AG04449 (cell line): ENCODE measurements around the gene IRF3.

Source experiments
- CTCF ChIA-PET: fragments of 350-600 bp; formaldehyde crosslinking; extraction: SDS; loops from one replicate; lab custom pipeline; 2021; ENCODE audit warnings: antibody characterized with exemption; lab: Yijun Ruan, JAX
- POLR2A ChIA-PET: fragments of 400-600, 350-600 bp; formaldehyde crosslinking; extraction: SDS; loops from one replicate; lab custom pipeline; 2020; ENCODE audit warnings: antibody characterized with exemption, inconsistent platforms; lab: Yijun Ruan, JAX
- DNase-seq: peaks from one replicate; pipeline ENCODE4 v3.0.0-alpha.2; 2010; ENCODE audit warnings: low read depth, low spot score
- H3K4me3 ChIP-seq: 2 replicates; pipeline ENCODE4 v1.5.1; 2011; ENCODE audit warnings: low read depth, mild to moderate bottlenecking, control low read depth, low read length
- TF ChIP-seq, protein P1 (sequence below): IDR thresholded peaks from one replicate; pipeline ENCODE4 v1.5.1; 2011; ENCODE audit warnings: mild to moderate bottlenecking, moderate library complexity, low read length, control low read depth, inconsistent platforms; ENCODE audit not compliant: insufficient read depth; ENCODE audit errors: missing control alignments

Gene IRF3

DNA sequence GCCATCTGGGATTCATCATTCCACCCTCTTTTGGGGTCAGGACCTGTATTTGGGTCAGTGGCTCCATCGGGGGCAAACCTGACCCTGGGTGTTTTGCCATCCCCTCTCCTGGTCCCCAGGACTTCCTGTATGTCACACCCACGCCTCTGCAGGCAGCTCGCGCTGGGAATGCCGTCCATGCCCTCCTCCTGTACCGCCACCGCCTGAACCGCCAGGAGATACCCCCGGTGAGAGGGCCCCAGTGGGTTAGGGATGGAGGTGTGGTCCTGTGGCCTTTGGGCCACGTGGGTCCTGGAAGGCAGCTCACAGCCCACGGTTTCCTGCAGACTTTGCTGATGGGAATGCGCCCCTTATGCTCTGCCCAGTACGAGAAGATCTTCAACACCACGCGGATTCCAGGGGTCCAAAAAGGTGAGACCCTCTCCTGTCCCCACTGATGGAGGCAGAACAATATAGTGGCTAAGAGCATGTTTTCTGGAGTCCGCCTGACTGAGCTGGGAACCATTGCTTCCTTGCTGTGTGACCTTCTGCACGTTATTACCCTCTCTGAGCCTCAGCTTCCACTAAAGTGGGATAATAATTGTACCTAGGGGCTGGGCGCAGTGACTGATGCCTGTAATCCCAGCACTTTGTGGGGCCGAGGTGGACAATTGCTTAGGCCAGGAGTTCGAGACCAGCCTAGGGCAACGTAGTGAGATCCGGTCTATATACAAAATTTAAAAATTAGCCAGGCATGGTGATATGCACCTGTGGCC is 39.4 kb upstream of the IRF3 start:
- H3K4me3 ChIP-seq: no peak overlapping the region
- POLR2A ChIA-PET: no interaction called here
- CTCF ChIA-PET: interaction anchor here (0.7 to 4.7 kb wide), 2 partner anchors 13 to 24 kb away, joined by 3 to 25 read pairs; no protein-coding TSS in a partner anchor
- DNase-seq: no peak
- TF ChIP-seq, protein P1, sequence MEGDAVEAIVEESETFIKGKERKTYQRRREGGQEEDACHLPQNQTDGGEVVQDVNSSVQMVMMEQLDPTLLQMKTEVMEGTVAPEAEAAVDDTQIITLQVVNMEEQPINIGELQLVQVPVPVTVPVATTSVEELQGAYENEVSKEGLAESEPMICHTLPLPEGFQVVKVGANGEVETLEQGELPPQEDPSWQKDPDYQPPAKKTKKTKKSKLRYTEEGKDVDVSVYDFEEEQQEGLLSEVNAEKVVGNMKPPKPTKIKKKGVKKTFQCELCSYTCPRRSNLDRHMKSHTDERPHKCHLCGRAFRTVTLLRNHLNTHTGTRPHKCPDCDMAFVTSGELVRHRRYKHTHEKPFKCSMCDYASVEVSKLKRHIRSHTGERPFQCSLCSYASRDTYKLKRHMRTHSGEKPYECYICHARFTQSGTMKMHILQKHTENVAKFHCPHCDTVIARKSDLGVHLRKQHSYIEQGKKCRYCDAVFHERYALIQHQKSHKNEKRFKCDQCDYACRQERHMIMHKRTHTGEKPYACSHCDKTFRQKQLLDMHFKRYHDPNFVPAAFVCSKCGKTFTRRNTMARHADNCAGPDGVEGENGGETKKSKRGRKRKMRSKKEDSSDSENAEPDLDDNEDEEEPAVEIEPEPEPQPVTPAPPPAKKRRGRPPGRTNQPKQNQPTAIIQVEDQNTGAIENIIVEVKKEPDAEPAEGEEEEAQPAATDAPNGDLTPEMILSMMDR: no peak

DNA sequence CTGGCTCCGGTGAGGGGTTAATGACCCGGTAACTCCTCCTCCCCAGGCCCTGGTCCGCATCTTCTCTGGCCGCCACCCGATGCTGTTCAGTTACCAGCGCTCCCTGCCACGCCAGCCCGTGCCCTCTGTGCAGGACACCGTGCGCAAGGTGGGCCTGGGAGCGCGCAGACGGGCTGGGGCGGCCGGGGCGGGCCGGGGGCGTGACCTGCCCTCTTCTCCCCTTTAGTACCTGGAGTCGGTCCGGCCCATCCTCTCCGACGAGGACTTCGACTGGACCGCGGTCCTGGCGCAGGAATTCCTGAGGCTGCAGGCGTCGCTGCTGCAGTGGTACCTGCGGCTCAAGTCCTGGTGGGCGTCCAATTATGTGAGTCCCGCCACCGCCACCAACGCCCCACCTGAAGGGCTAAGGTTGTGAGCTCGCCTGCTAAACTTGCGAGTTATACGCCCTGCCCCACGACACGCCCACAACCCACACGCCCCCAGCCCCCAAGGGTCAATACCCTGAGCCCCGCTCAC is 35.7 kb upstream of the IRF3 start:
- CTCF ChIA-PET: interaction anchor here (4.7 kb wide), 1 partner anchor 16 kb away, joined by 25 read pairs; no protein-coding TSS in a partner anchor
- no peak for DNase-seq
- H3K4me3 ChIP-seq: no peak overlapping the region
- POLR2A ChIA-PET: no interaction called here
- TF ChIP-seq, protein P1: no peak

DNA sequence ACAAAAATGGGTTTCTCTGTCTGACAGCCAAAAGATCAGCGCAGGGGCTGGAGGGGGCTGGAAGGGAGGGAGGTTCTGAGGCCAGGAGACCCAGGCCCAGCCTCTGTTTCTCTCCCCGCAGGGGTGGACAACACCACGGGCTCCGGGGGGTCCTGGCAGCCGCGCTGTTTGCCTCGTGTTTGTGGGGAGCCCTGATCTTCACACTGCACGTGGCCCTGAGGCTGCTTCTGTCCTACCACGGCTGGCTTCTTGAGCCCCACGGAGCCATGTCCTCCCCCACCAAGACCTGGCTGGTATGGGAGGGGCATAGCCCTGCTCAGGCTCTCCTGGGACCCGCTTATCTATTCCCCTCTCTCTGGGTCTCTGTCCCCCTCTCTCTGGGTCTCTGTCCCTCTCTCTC is 34.9 kb upstream of the IRF3 start:
- CTCF ChIA-PET: interaction anchor here (1.0 to 1.6 kb wide), 2 partner anchors 13 to 17 kb away, joined by 4 to 5 read pairs; no protein-coding TSS in a partner anchor
- H3K4me3 ChIP-seq: no peak overlapping the region
- DNase-seq: no peak
- POLR2A ChIA-PET: no interaction called here
- TF ChIP-seq, protein P1: no peak

DNA sequence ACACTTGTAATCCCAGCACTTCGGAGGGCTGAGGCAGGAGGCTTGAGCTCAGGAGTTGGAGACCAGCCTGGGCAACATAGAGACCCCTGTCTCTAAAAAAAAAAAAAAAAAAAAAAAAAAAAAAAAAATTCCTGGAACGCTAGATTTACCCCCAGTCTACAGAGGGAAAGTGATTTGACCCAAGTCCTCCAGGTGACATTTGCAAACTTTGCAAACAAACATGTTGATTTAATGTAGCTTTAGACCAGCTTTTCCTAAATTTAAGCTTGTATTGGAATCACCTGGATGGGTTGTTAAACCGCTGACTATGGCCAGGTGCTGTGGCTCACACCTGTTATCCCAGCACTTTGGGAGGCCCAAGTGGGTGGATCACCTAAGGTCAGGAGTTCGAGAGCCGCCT is 33.7 kb upstream of the IRF3 start:
- CTCF ChIA-PET: interaction anchor here (1.4 to 2.3 kb wide), 4 partner anchors 11 to 21 kb away, joined by 4 to 5 read pairs (median 5); no protein-coding TSS in a partner anchor
- POLR2A ChIA-PET: interaction anchor here (0.6 kb wide), 1 partner anchor 698 kb away, joined by 3 read pairs; no protein-coding TSS in a partner anchor
- TF ChIP-seq, protein P1: no peak
- no peak overlapping the region for H3K4me3 ChIP-seq
- DNase-seq: no peak

DNA sequence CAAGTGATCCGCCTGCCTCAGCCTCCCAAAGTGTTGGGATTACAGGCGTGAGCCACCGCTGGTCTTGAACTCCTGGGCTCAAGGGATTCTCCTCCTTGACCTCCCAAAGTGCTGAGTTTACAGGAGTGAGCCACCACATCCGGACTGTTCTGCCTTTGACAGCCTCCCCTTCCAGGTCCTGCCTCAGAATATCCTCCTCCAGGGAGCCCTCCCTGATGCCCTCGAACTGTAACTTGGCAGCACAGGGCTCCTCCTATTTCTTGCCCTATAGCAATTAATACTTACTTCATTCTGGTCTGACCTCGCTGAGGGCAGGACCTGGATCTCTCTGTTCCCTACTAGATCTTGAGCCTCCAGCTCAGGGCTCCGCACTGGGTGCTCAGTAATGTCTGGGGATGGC is 31.2 kb upstream of the IRF3 start:
- no peak for DNase-seq
- CTCF ChIA-PET: interaction anchor here (2.5 kb wide), 1 partner anchor 15 kb away, joined by 8 read pairs; no protein-coding TSS in a partner anchor
- TF ChIP-seq, protein P1: no peak
- H3K4me3 ChIP-seq: no peak overlapping the region
- POLR2A ChIA-PET: no interaction called here

DNA sequence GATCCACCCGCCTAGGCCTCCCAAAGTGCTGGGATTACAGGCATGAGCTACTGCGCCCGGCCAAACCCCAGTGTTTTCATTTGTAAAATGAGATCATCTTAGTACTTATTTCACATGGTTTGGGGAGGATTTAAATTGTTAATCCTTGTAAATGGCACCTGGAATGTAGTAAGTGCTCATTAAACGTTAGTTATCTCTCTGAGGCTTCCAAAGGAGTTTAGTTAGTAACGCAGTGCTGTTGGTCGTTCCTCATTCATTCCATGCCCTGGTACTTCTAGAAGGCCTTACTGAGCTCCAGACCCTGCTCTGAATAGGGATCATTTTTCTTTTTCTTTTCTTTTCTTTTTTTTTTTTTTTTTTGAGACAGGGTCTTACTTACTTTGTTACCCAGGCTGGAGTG is 30.5 kb upstream of the IRF3 start:
- ChIA-PET CTCF (interaction anchor here (2.5 kb wide), 1 partner anchor 15 kb away, joined by 8 read pairs; no protein-coding TSS in a partner anchor), POLR2A (interaction anchor here (0.8 kb wide), 1 partner anchor 154 kb away, joined by 5 read pairs; no protein-coding TSS in a partner anchor)
- no peak overlapping the region for H3K4me3 ChIP-seq
- TF ChIP-seq, protein P1: no peak
- DNase-seq: no peak
